ENCODE measurements around the gene CD300LG.

DNA sequence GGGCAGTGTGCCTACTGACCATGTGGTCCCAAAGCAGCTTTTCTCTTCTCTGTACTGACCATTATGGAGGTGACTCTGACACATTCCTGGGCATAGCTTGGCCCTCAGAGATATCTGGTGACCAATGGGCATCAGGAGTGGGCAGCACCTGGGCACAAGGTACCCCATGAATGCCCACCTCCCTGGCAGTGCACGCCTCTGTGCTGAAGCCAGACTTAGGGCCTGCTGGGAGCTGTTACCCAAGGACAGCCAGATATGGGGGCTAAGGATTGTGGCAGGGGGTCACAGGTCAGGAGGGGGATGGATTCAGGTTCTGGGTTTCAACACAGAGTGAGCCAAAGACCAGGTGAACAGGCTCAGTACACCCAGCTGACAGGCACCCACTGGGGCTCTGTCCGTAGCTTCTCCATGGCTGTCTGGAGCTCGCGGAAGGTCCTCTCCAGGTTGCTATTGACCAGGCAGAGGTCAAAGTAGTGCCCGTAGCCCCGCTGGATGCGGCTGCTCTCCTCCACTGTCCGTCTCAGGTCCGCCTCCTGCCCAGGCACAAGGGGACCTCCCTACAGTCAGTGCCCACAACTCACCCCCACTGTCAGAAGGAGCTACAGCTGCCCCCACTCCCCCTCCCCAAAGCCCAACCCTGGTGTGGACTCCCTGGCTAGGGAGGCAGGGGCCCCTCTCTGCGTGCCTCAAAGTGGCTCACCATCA lies 30.6 kb downstream of the CD300LG start:
- TF ChIP-seq, protein P1, sequence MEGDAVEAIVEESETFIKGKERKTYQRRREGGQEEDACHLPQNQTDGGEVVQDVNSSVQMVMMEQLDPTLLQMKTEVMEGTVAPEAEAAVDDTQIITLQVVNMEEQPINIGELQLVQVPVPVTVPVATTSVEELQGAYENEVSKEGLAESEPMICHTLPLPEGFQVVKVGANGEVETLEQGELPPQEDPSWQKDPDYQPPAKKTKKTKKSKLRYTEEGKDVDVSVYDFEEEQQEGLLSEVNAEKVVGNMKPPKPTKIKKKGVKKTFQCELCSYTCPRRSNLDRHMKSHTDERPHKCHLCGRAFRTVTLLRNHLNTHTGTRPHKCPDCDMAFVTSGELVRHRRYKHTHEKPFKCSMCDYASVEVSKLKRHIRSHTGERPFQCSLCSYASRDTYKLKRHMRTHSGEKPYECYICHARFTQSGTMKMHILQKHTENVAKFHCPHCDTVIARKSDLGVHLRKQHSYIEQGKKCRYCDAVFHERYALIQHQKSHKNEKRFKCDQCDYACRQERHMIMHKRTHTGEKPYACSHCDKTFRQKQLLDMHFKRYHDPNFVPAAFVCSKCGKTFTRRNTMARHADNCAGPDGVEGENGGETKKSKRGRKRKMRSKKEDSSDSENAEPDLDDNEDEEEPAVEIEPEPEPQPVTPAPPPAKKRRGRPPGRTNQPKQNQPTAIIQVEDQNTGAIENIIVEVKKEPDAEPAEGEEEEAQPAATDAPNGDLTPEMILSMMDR (IDR thresholded peaks at IDR 0.05): no peak
- no peak for TF ChIP-seq ZFX (IDR thresholded peaks at IDR 0.05; ENCODE audit: borderline replicate concordance)

Data from 22Rv1 (cell line).